ENCODE data around the gene SPIB. TPM values are rescaled to one million over a fixed set of nuclear protein-coding genes. Genes with fewer than 3 reads are reported as not detected.

The SPIB gene
- total and polyA plus RNA-seq, 2 of the 4 experiments (the other 2 are of a cell fraction): not detected

- 97% methylated on average over 18 of the region's 41 CpGs; no CpG with 5 or more reads in 1 of the 2 experiments for WGBS, 2 experiments (ENCODE audit: extremely low coverage in 2 of 2, insufficient read length in 1 of 2)
- dilution Hi-C loops (cut with HindIII; ENCODE audit: low sequenced_read_pairs, unreplicated experiment): no loop called here
- no peak for TF ChIP-seq MAFK (IDR thresholded peaks at IDR 0.05; ENCODE audit: low read depth, low read length)
- no peak for TF ChIP-seq USF2 (IDR thresholded peaks at IDR 0.05; ENCODE audit: low read depth, low read length)
- TF ChIP-seq BHLHE40 (IDR thresholded peaks at IDR 0.05; ENCODE audit: low read depth, low read length): no peak
- no peak for TF ChIP-seq MXI1 (IDR thresholded peaks at IDR 0.05; ENCODE audit: borderline replicate concordance, low read depth, low read length)
- TF ChIP-seq ELK1 (IDR thresholded peaks at IDR 0.05; ENCODE audit: borderline replicate concordance, low read depth, low read length): no peak
- TF ChIP-seq RCOR1 (IDR thresholded peaks at IDR 0.05; ENCODE audit: insufficient replicate concordance, low read length): no peak
- TF ChIP-seq RAD21 (IDR thresholded peaks at IDR 0.05; ENCODE audit: low read length): no peak
- ChIA-PET CTCF (no interaction called here), POLR2A (ENCODE audit: unreplicated experiment) (no interaction called here)
- H2BK20ac ChIP-seq (ENCODE audit: low read depth, low read length): no peak overlapping the region
- no peaks in the 10 kb centered on the region for H3K9me3 ChIP-seq (ENCODE audit: control insufficient read depth, insufficient read depth, low read length)
- H3K18ac ChIP-seq (ENCODE audit: low read depth, low read length): no peak overlapping the region
- peaks cover 9% of the 10 kb centered on the region for H3K36me3 ChIP-seq (ENCODE audit: control insufficient read depth, insufficient read depth, low read length)
- no peak overlapping the region for H2BK15ac ChIP-seq (ENCODE audit: low read depth, low read length)
- no peak overlapping the region for H2BK120ac ChIP-seq (ENCODE audit: low read depth, low read length)
- no peak overlapping the region for H2BK5ac ChIP-seq (ENCODE audit: low read depth, low read length, poor library complexity, severe bottlenecking)
- H3K14ac ChIP-seq (replicated peaks; ENCODE audit: low read depth, low read length): no peak overlapping the region
- H2AFZ ChIP-seq (replicated peaks; ENCODE audit: low read length, poor library complexity): no peak overlapping the region
- no peak overlapping the region for H3K4me2 ChIP-seq (ENCODE audit: low read depth, low read length)
- H3K9ac ChIP-seq (ENCODE audit: low read depth, low read length): no peak overlapping the region
- no peak overlapping the region for H3K4me3 ChIP-seq (ENCODE audit: insufficient read depth, low read depth, low read length)
- no peaks in the 10 kb centered on the region; the same call in 1 of the 2 replicates for H3K9me1 ChIP-seq (ENCODE audit: insufficient read depth, low read length)
- no peak overlapping the region for H2AK9ac ChIP-seq (replicated peaks; ENCODE audit: low read depth, low read length, poor library complexity)
- H3K23ac ChIP-seq (ENCODE audit: low read depth, low read length): no peak overlapping the region
- H3K4me1 ChIP-seq (ENCODE audit: control insufficient read depth, insufficient read depth, low read length): no peaks in the 10 kb centered on the region
- H3K27me3 ChIP-seq (ENCODE audit: control insufficient read depth, insufficient read depth, low read length): no peaks in the 10 kb centered on the region
- no peak overlapping the region for H4K5ac ChIP-seq (ENCODE audit: low read depth, low read length)
- H4K91ac ChIP-seq (ENCODE audit: insufficient read depth, low read depth, low read length): no peak overlapping the region
- peaks cover 3% of the 10 kb centered on the region; the same call in 1 of the 2 replicates for H4K20me1 ChIP-seq (ENCODE audit: insufficient read depth, low read length)
- in situ Hi-C loops (cut with MboI; ENCODE audit: low sequenced_read_pairs): no loop called here
- peaks cover 0 to 6% of the 10 kb centered on the region in 2 experiments; a peak in 2 of 4 replicates for H3K79me1 ChIP-seq (ENCODE audit: low read depth in 1 of 2, low read length in 2 of 2)
- H3K4ac ChIP-seq (ENCODE audit: low read depth, low read length): no peak overlapping the region
- no peak for DNase-seq
- no TSS peak for BruUV-seq (replicated peaks)
- H4K8ac ChIP-seq (ENCODE audit: low read depth in 2 of 2, low read length in 2 of 2): no peak overlapping the region
- no peak for ATAC-seq (ENCODE audit: low read depth)
- no peak overlapping the region for H2AK5ac ChIP-seq (ENCODE audit: low read depth, low read length)
- H3K27ac ChIP-seq (ENCODE audit: insufficient read depth, low read length): no peak overlapping the region
- H3K56ac ChIP-seq (ENCODE audit: extremely low read depth, insufficient read depth, low read length): no peak overlapping the region
- intact Hi-C loops (cut with micrococcal nuclease): no loop called here
Measured at GRCh38 chr19:50402544-50403301, 16.0 kb upstream of the SPIB start.
